Esophagus muscularis mucosa (tissue), 4 donors: ENCODE data around the gene SHD. TPM values are rescaled to one million over a fixed set of nuclear protein-coding genes. Genes with fewer than 3 reads are reported as not detected.

ENCODE experiments used
- DNase-seq: peaks from one replicate; pipeline ENCODE4 v3.0.0-alpha.2; 2017; ENCODE audit errors: extremely low spot score
- H3K27ac ChIP-seq, 4 donors: fragments of 200-600 bp; sonication (generic); replicated peaks in 1 of 4; 1 replicate in 3 of 4; 2 replicates in 1 of 4; pipeline ENCODE4 v1.5.1; 2016 to 2019; ENCODE audit warnings: mild to moderate bottlenecking in 1 of 4
- H3K27me3 ChIP-seq, 4 donors: fragments of 200-600 bp; sonication (generic); one replicate each; pipeline versions ENCODE4 v1.5.1 to v1.6.0; 2016 to 2019
- H3K36me3 ChIP-seq, 4 donors: fragments of 200-600 bp; sonication (generic); one replicate each; pipeline ENCODE4 v1.5.1; 2016 to 2019
- H3K4me1 ChIP-seq, 4 donors: fragments of 200-600 bp; sonication (generic); one replicate each; pipeline ENCODE4 v1.5.1; 2016 to 2019
- H3K4me3 ChIP-seq, 4 donors: fragments of 200-600 bp; sonication (generic); 1 replicate in 2 of 4; 2 replicates in 2 of 4; pipeline ENCODE4 v1.5.1; 2016 to 2019; ENCODE audit warnings: mild to moderate bottlenecking in 4 of 4, moderate library complexity in 1 of 4
- H3K9me3 ChIP-seq, 4 donors: fragments of 200-600 bp; sonication (generic); 1 replicate in 3 of 4; 2 replicates in 1 of 4; pipeline ENCODE4 v1.5.1; 2016 to 2019
- EP300 ChIP-seq: sonication (generic); formaldehyde crosslinking; IDR thresholded peaks from one replicate; pipeline ENCODE4 v1.6.1; 2017; ENCODE audit warnings: antibody characterized with exemption
- POLR2A ChIP-seq: fragments of 450-650 bp; IDR thresholded peaks from one replicate; pipeline ENCODE4 v1.6.1; 2017; ENCODE audit warnings: antibody characterized with exemption, moderate library complexity, mild to moderate bottlenecking, low read depth
- POLR2AphosphoS5 ChIP-seq, 2 donors: sonication (generic); formaldehyde crosslinking; IDR thresholded peaks; one replicate each; pipeline ENCODE4 v1.6.1; 2017; ENCODE audit warnings: antibody characterized with exemption in 2 of 2
- WGBS: methylation state at CpG from one replicate; pipeline ENCODE4 v1.1.5; 2018; 5-methylcytosine and 5-hydroxymethylcytosine counted together
- intact Hi-C: fragments of 100-400 bp; cut with DNase I; formaldehyde crosslinking; loops from one replicate; pipeline ENCODE4 v1.15.1; 2023
- total RNA-seq, 4 donors: library from RNA; depleted of rRNA; stranded (reverse); fragments of >200 nt; gene quantifications; one replicate each; pipeline versions ENCODE4 v1.1.0 to v1.2.1, GENCODE V29; 2016
- TF ChIP-seq, protein P1 (sequence below), 3 experiments: fragments of 200-600 bp in 2 of 3; fragments of 450-650 bp in 1 of 3; sonication (generic) in 2 of 3; IDR thresholded peaks; one replicate each; pipeline ENCODE4 v1.5.1; 2017 to 2019; ENCODE audit warnings: antibody characterized with exemption in 3 of 3, mild to moderate bottlenecking in 2 of 3, moderate library complexity in 1 of 3

SHD gene
- total RNA-seq, 4 donors from 2014 or later: not detected

DNA sequence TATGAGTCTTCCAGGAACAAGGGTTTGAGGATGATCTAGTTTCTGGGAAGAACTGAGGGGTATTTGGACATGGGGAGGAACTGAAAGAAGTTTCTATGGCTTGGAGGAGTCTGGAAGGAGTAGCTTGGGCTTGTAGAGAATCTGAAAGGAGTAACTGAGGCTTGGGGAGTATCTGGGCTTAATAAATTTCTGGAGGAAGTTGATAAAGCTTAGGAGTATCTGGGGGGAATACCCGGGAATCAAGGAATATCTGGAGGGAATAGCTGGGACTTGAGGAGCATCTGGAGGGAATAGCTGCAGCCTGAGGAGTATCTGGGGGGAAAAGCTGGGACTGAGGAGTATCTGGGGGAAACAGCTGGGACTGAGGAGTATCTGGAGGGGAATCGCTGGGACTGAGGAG lies 41.4 kb downstream of the SHD start:
- H3K27ac ChIP-seq: no peak overlapping the region
- intact Hi-C loops: no loop called here
- H3K27me3 ChIP-seq: peaks cover 0 to 34% (median 0%) of the 10 kb centered on the region in 4 donors
- no peak for TF ChIP-seq EP300
- TF ChIP-seq POLR2AphosphoS5 (IDR thresholded peaks at IDR 0.05): no peak
- TF ChIP-seq, protein P1, sequence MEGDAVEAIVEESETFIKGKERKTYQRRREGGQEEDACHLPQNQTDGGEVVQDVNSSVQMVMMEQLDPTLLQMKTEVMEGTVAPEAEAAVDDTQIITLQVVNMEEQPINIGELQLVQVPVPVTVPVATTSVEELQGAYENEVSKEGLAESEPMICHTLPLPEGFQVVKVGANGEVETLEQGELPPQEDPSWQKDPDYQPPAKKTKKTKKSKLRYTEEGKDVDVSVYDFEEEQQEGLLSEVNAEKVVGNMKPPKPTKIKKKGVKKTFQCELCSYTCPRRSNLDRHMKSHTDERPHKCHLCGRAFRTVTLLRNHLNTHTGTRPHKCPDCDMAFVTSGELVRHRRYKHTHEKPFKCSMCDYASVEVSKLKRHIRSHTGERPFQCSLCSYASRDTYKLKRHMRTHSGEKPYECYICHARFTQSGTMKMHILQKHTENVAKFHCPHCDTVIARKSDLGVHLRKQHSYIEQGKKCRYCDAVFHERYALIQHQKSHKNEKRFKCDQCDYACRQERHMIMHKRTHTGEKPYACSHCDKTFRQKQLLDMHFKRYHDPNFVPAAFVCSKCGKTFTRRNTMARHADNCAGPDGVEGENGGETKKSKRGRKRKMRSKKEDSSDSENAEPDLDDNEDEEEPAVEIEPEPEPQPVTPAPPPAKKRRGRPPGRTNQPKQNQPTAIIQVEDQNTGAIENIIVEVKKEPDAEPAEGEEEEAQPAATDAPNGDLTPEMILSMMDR (IDR thresholded peaks at IDR 0.05): no peak
- TF ChIP-seq POLR2A: no peak
- DNase-seq: no peak
- H3K36me3 ChIP-seq: no peaks in the 10 kb centered on the region
- H3K4me1 ChIP-seq: no peaks in the 10 kb centered on the region
- whole genome bisulfite sequencing: 92% methylated on average over 2 of the region's 2 CpGs
- H3K9me3 ChIP-seq: peaks cover 0 to 9% (median 0%) of the 10 kb centered on the region in 4 donors
- H3K4me3 ChIP-seq: no peak overlapping the region

DNA sequence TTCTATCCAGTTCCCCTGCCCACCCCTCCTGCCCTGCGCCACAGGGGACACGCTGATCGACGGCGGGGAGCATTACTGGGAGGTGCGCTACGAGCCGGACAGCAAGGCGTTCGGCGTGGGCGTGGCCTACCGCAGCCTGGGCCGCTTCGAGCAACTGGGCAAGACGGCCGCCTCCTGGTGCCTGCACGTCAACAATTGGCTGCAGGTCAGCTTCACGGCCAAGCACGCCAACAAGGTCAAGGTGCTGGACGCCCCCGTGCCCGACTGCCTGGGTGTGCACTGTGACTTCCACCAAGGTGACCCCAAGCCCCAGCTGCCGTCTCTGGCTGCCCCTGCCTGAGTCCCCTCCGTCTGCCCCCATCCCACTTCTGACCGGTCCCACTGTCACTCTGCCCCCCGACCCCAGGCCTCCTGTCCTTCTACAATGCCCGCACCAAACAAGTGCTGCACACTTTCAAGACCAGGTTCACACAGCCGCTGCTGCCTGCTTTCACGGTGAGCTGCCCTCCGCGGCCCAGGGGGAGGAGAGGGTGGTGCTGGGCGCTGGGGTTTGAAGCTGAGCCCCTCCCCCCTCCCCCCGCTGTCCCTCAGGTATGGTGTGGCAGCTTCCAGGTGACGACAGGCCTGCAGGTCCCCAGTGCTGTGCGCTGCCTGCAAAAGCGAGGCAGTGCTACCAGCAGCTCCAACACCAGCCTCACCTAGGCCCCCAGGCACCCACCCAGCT lies 44.0 kb downstream of the SHD start:
- TF ChIP-seq POLR2AphosphoS5 (IDR thresholded peaks at IDR 0.05): no peak
- TF ChIP-seq, protein P1 (IDR thresholded peaks at IDR 0.05): no peak
- TF ChIP-seq POLR2A: no peak
- no peak for TF ChIP-seq EP300
- DNase-seq: no peak
- Histone ChIP-seq H3K36me3 (no peaks in the 10 kb centered on the region), H3K4me3 (no peak overlapping the region), H3K9me3 (peaks cover 0 to 9% (median 0%) of the 10 kb centered on the region in 4 donors), H3K27ac (no peak overlapping the region), H3K27me3 (peaks cover 0 to 35% (median 7%) of the 10 kb centered on the region in 4 donors), H3K4me1 (peaks cover 14 to 17% (median 16%) of the 10 kb centered on the region in 4 donors)
- WGBS: 82% methylated on average over 9 of the region's 37 CpGs
- intact Hi-C loops: no loop called here

DNA sequence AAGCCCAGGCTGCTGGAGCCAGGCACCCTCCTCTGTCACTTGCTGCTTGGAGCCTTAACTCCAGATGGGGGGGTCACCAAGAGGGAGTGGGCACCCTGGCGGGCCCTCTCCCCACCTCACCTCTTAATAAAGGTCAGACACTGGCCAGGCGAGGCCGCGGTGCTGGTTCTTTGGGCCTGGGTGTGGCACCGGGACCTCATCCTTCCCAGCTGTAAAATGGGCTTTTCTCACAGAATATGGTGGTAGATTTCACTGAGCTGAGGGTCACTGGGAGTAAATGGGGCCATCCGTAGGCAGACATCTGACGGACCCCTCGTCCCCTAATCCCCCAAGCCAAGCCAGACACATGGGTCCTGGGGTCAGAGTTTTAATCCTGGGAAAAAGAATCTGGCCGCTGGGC lies 44.6 kb downstream of the SHD start:
- H3K4me3 ChIP-seq: no peak overlapping the region
- H3K27me3 ChIP-seq: peaks cover 0 to 37% (median 7%) of the 10 kb centered on the region in 4 donors
- no peak for TF ChIP-seq EP300
- TF ChIP-seq, protein P1 (IDR thresholded peaks at IDR 0.05): no peak
- TF ChIP-seq POLR2AphosphoS5 (IDR thresholded peaks at IDR 0.05): no peak
- no peak for TF ChIP-seq POLR2A
- intact Hi-C loops: no loop called here
- H3K4me1 ChIP-seq: peaks cover 16 to 23% (median 21%) of the 10 kb centered on the region in 4 donors
- no peaks in the 10 kb centered on the region for H3K36me3 ChIP-seq
- WGBS: 100% methylated on average over 1 of the region's 9 CpGs
- peaks cover 0 to 9% (median 0%) of the 10 kb centered on the region in 4 donors for H3K9me3 ChIP-seq
- no peak for DNase-seq
- H3K27ac ChIP-seq: no peak overlapping the region

DNA sequence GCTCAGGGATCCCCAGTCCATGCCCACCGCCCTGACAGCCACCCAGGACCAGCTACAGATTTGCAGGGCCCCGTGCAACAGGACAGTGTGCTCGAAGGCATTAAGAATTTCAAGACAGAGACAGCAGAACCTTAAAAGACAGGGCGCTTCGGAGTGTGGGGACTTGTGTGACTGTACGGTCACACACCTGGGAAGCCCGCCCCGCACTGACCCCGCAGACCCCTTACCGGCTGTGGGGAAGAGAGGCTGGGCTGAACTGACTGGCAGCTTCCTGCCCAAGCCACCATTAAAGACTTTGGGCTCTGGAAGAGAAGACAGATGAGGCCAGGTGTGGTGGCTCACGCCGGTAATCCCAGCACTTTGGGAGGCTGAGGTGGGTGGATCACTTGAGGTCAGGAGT lies 45.2 kb downstream of the SHD start:
- Histone ChIP-seq H3K4me3 (no peak overlapping the region), H3K36me3 (no peaks in the 10 kb centered on the region), H3K27ac (no peak overlapping the region), H3K4me1 (peaks cover 20 to 28% (median 25%) of the 10 kb centered on the region in 4 donors), H3K27me3 (peaks cover 0 to 43% (median 7%) of the 10 kb centered on the region in 4 donors), H3K9me3 (peaks cover 0 to 9% (median 0%) of the 10 kb centered on the region in 4 donors)
- intact Hi-C loops: no loop called here
- DNase-seq: no peak
- WGBS: 77% methylated on average over 12 of the region's 12 CpGs
- TF ChIP-seq POLR2AphosphoS5 (IDR thresholded peaks at IDR 0.05): no peak
- no peak for TF ChIP-seq EP300
- no peak for TF ChIP-seq POLR2A
- TF ChIP-seq, protein P1 (IDR thresholded peaks at IDR 0.05): no peak
